T-helper 2 cell treated with Interferon-gamma antibody and Interleukin-4, amounts not matched to agents 5 μg/mL and 100 μg/mL, for 36 hours (primary cell): ENCODE measurements around the gene SORL1.

Experiments
- DNase-seq: peaks from one replicate; pipeline ENCODE4 v3.0.0; 2021; ENCODE audit warnings: low spot score
- H3K27ac Mint-ChIP-seq: one replicate; pipeline ENCODE4 v1.8.0; 2021; ENCODE audit warnings: mild to moderate bottlenecking, mixed read lengths
- H3K27me3 Mint-ChIP-seq: one replicate; pipeline ENCODE4 v1.8.0; 2021; ENCODE audit warnings: low read depth, mixed read lengths
- H3K36me3 Mint-ChIP-seq: one replicate; pipeline ENCODE4 v1.8.0; 2021; ENCODE audit warnings: low read depth, mixed read lengths
- H3K4me1 Mint-ChIP-seq: one replicate; pipeline ENCODE4 v1.8.0; 2021; ENCODE audit warnings: low read depth, mixed read lengths
- H3K4me3 Mint-ChIP-seq: one replicate; pipeline ENCODE4 v1.8.0; 2022; ENCODE audit warnings: mild to moderate bottlenecking, moderate library complexity, mixed read lengths
- H3K9me3 Mint-ChIP-seq: one replicate; pipeline ENCODE4 v1.8.0; 2021; ENCODE audit warnings: mixed read lengths

The SORL1 gene

DNA sequence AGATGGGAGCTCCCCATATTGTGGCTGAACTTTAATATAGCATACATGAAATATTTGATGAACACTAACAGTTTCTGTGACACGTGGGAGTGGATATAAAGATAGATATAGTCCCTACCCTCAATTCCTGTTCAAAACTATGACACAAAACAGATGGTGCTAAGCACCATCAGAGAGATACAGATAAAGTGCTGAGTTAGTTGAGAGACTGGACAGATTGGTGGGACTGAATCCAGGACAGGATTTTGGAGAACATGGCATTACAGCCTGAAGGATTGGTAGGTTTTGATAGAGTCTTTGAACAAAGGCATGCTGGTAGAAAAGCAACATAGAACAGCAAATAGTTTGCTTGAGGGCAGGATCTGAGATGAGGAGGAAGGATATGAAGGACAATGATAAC, 215.7 kb downstream of the SORL1 start:
- H3K27me3 Mint-ChIP-seq = peaks cover 5% of the 10 kb centered on the region
- H3K4me3 Mint-ChIP-seq = no peak overlapping the region
- no peak for DNase-seq
- no peak overlapping the region for H3K27ac Mint-ChIP-seq
- H3K36me3 Mint-ChIP-seq = no peaks in the 10 kb centered on the region
- H3K9me3 Mint-ChIP-seq = no peaks in the 10 kb centered on the region
- no peaks in the 10 kb centered on the region for H3K4me1 Mint-ChIP-seq

GRCh38 chr11:121669422-121669821, 217.3 kb downstream of the SORL1 start:
- H3K4me3 Mint-ChIP-seq = no peak overlapping the region
- no peaks in the 10 kb centered on the region for H3K4me1 Mint-ChIP-seq
- H3K36me3 Mint-ChIP-seq = no peaks in the 10 kb centered on the region
- H3K9me3 Mint-ChIP-seq = no peaks in the 10 kb centered on the region
- DNase-seq = no peak
- H3K27me3 Mint-ChIP-seq = peaks cover 2% of the 10 kb centered on the region
- no peak overlapping the region for H3K27ac Mint-ChIP-seq

GRCh38 chr11:121670266-121670665, 218.2 kb downstream of the SORL1 start:
- H3K36me3 Mint-ChIP-seq = no peaks in the 10 kb centered on the region
- no peaks in the 10 kb centered on the region for H3K9me3 Mint-ChIP-seq
- no peak overlapping the region for H3K4me3 Mint-ChIP-seq
- H3K27ac Mint-ChIP-seq = no peak overlapping the region
- peaks cover 2% of the 10 kb centered on the region for H3K27me3 Mint-ChIP-seq
- no peak for DNase-seq
- H3K4me1 Mint-ChIP-seq = no peaks in the 10 kb centered on the region

DNA sequence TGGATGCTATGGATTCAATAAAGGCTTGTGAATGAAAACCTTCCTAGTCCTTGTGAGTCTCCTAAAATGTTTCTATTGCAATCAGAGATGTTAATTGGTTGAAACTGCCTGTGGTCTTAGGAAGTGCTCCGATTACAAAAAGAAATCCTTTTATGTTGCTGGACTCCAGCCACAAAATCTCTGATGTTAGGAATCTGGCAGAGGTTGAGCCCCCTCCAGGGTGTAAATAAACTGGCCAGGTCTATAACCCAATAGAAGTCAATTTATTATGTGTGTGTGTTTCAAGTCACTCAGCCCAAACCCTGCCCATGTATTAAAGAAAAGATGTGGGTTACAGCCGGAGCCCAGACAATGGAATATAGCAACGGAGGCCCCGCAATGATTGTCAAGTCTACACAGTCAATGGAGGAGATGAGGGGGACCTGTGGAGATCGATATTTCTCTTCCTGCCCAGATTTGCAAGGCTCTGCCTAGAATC, 218.7 kb downstream of the SORL1 start:
- no peak overlapping the region for H3K4me3 Mint-ChIP-seq
- no peaks in the 10 kb centered on the region for H3K9me3 Mint-ChIP-seq
- no peaks in the 10 kb centered on the region for H3K36me3 Mint-ChIP-seq
- no peak for DNase-seq
- no peak overlapping the region for H3K27ac Mint-ChIP-seq
- no peaks in the 10 kb centered on the region for H3K4me1 Mint-ChIP-seq
- H3K27me3 Mint-ChIP-seq = peaks cover 2% of the 10 kb centered on the region

DNA sequence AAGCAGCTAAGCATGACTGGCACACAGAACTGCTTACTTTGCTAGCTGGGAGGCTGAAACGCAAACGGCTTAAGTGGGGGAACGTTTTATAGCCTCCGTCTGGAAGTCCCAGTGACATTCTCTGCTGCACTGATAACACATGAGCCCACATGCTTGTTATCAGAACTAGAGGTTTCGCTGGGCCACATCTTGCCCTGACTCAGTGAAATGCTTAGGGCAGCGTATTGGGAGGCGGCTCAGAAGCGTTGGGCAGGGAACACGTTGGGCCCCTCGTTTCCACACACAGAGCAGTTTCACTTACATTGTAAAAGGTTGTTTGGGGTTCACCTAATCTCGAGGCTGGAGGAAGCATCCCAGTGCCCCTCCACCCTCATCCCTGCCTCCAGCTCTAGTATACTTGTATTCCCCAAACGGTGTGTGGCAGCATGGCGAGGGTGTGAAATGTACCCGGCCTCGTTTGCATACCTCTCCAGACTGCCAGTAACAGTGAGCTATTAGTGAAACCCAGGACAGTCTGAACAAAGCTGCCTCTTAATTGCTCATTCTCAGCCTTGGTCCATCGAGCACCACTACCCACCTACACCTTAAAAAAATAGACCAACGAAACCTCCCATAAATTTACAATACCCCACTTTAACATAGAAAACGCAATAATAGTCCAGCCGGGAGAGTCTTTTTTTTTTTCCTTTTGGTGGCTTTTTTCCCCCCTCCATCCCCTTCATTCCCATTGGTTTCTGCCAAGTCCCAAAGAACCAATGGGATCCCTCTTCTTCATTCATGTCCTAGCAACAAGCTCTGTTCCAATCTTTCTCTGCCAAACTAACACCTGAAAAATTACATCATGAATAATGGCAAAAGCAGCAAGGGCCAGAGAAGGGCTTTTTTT, 219.4 kb downstream of the SORL1 start:
- Mint-ChIP-seq H3K27me3 (peaks cover 2% of the 10 kb centered on the region), H3K4me1 (no peaks in the 10 kb centered on the region), H3K36me3 (no peaks in the 10 kb centered on the region), H3K4me3 (no peak overlapping the region), H3K27ac (no peak overlapping the region), H3K9me3 (no peaks in the 10 kb centered on the region)
- DNase-seq = no peak

DNA sequence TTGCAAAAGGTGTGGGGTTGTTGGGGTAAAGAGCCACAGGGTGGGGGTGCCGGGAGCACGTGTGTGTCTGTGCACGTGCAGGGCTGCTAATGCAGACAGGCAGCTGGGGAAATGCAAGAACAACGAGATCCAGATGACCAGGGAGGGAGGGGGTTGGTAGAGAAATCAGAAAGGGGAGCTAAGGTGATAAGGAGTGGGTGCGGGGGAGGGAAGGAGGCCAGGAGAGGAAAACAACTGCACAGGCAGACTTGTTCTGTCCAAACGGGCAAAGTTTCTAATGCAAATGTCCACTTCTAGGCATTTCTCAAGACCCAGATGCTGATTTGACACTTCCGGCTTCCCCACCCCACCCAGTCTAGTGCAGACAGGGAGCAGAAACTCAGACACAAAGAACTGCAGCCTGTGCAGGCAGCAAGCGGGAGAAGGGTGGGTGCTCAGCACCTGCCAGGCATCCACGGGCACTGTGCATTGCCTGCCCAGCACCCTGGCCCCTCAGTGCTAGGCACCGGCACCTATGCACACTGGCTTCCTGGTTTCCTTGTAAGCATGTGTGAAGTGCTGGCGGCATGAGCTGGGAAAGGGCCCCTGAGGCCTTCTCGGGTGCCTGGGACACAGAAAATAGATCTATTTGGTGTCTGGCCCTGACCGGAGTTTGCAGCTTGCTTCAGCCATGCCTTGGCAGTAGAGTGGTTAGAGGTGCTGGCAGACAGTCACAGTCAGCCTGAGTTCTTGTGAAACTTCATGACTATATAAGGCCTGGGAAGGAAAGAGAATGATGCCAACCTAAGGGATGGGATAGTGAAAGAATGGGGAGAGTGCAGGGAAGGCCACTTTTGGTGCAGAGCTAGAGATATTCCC, 220.7 kb downstream of the SORL1 start:
- Mint-ChIP-seq H3K9me3 (no peaks in the 10 kb centered on the region), H3K4me3 (no peak overlapping the region), H3K36me3 (no peaks in the 10 kb centered on the region), H3K27ac (no peak overlapping the region), H3K27me3 (peaks cover 5% of the 10 kb centered on the region), H3K4me1 (no peaks in the 10 kb centered on the region)
- no peak for DNase-seq

DNA sequence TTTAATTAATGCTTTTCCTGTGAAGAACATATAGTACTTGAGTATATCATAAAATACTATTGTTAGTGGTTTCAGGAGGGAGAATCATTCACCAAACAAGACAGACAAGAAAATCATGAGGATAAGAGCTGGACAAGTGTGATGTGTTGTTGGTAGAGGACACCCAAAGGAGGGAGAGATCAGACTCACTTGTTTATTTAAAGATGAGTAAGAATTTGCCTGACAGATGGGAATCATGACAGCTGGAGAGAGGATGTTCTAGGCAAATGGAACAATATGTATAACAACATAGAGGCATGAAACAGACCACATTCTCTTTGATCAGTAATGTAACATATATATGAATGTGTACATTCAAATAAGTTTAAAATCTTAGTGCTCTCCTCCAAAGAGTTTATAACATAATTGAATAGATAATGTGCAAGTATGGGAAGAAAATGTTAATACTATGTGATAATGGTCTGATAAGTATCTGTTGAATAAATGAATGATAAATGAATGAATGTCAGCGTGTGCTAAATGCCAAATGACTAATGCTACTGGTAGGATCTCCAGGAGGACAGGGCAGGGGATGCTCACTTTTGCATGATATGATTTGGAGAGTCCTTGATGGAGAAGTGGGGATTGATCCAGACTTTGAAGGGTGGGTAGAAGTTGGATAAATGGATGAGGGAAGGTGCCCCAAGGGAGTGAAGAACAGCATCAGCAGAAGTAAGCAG, 229.6 kb downstream of the SORL1 start:
- Mint-ChIP-seq H3K27ac (no peak overlapping the region), H3K4me3 (no peak overlapping the region), H3K36me3 (no peaks in the 10 kb centered on the region), H3K9me3 (no peaks in the 10 kb centered on the region), H3K4me1 (no peaks in the 10 kb centered on the region), H3K27me3 (peaks cover 10% of the 10 kb centered on the region)
- DNase-seq = no peak
